Measurements from ENCODE around the gene CDK14.
A peak's percentile ranks its signal among the peaks of the same experiment; 100 is the strongest.

Gene CDK14

DNA sequence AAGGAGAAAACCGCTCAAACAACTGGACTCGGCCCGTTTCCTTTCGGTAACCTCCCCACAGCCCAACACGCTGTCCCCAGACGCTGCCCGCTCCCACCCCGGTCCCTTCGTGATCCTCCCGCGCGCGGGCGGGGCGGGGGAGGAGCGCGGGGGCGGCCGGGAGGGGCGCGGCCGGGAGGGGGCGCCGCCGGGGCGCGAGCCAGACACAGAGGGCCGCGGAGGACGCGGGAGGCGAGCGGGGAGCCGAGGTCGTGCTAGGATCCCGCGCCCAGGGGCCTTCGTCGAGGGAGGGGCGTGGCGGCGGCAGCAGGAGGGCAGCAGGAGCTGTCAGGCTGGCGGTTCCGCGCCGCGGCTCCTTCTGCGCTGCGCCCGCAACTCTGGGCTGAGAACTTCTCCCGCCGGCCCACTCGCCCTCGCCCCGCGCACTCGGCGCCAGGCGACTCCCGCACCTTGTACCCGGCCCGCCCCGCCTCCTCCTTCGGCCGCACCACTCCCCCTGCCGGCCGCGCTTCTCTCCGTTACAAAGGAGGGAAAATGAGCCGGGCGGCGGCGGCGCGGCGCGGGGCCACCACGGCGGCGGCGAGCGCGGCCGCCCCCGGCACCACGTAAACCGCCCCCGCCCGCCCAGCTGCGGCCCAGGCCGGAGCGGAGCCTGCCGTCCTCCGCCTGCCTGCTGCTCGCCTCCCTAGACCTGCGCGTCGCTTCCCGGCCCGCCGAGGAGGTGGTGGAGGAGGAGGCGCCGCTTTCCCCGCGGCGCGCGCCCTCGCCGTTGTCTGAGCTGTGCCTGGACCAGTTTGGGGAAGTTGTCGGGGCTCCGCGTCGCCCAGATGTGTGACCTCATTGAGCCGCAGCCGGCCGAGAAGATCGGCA lies at the start of gene CDK14:
Gene CDK14, plus strand, starts transcription at position 521 of the 870 bp plus-strand sequence. Its CDS starts 307 bp downstream, at position 828.
- intact Hi-C loops (cut with DNase I): loop anchor here (10.0 kb wide), 1 partner anchor 251 kb away; the partner anchor contains the start of gene GTPBP10
- peak; percentile 60 to 94 (median 70) for DNase-seq

- intact Hi-C loops (cut with DNase I): no loop called here
These were observed 45.1 kb upstream of the CDK14 start for GRCh38 chr7:90551036-90551435.

DNA sequence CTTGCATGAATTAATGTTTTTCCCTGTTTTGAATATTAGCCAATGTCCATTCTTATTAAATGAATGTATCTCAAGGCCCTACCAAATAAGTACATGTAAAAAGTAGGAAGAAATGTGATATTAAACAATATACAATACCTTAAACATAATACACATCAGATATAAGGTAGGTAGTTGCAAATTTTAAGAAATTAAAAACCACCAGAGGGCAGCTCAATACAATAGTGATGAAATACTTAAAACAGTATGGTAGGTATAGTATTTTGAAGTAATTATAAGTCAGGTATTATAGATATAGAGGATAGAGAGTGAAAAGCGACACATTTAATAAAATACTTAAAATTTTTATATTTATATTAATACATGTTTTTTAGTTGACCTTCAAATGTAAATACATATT lies 43.6 kb upstream of the CDK14 start:
- intact Hi-C loops (cut with DNase I): no loop called here
- no peak for DNase-seq

More at GRCh38 chr7:90551036-90551435, 45.1 kb upstream of the CDK14 start:
- DNase-seq: no peak

- intact Hi-C loops (cut with DNase I): no loop called here
- DNase-seq: no peak
These were observed 35.4 kb upstream of the CDK14 start for GRCh38 chr7:90560730-90561129.

DNA sequence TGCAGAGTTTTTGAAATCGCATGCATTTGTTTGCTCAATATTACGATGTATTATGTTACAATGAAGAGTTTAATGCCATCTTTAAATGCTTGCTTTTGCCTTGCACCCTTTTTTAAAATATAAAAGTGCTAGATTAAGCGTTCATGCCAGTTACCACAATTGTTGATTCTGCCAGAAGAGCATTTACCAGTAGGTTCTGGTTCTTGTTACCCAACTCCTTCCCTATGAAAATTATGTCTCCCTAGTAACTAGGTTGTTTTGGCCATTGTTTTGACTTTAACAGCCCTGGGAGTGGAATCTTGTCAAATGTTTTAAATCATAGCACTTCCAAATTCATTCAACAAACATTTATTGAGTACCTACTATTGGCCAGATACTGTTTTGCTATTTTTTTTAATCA lies 32.8 kb upstream of the CDK14 start:
- intact Hi-C loops (cut with DNase I): no loop called here

DNA sequence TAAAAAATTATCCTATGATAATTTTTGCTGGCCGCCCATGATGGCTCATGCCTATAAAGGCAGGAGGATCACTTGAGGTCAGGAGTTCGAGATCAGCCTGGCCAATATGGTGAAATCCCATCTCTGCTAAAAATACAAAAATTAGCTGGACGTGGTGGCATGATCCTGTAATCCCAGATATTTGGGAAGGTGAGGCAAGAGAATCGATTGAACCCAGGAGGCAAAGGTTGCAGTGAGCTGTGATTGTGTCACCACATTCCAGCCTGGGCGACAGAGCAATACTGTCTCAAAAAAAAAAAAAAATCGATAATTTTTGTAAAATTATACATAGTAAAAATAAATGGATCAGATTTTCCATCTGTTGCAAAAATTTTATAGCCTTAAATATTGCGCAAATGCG lies 31.7 kb upstream of the CDK14 start:
- no peak for DNase-seq
- intact Hi-C loops (cut with DNase I): no loop called here

More for the DNA sequence above, 32.8 kb upstream of the CDK14 start:
- DNase-seq: no peak

- intact Hi-C loops (cut with DNase I): no loop called here
- no peak for DNase-seq
These were observed 27.9 kb upstream of the CDK14 start for GRCh38 chr7:90568213-90568612.

- DNase-seq: no peak
These were observed 26.8 kb upstream of the CDK14 start for GRCh38 chr7:90569368-90569767.

GRCh38 chr7:90570373-90570959 lies 25.7 kb upstream of the CDK14 start:
- no peak for DNase-seq
- intact Hi-C loops (cut with DNase I): no loop called here

More at GRCh38 chr7:90569368-90569767, 26.8 kb upstream of the CDK14 start:
- intact Hi-C loops (cut with DNase I): no loop called here

GRCh38 chr7:90574146-90574819 lies 21.8 kb upstream of the CDK14 start:
- DNase-seq: no peak
- intact Hi-C loops (cut with DNase I): no loop called here

DNA sequence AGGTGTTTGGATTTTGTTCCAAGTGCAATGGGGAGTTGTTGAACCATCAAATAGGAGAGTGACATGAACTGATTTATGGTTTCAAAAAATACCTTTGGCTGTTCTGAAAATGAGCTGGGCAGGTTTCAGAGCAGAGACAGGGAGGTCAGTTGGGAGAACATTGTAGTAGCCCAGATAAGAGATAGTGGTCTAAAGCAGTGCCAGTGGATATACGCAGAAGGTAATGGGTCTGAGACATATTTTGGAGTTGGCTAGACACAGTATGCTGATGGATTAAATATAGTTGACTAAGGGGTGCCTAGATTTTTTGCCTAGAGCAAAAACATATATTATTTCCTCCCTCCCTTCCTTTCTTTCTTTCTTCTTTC lies 21.3 kb upstream of the CDK14 start:
- no peak for DNase-seq

GRCh38 chr7:90579181-90579688 lies 16.9 kb upstream of the CDK14 start:
- intact Hi-C loops (cut with DNase I): no loop called here
- no peak for DNase-seq

More for the DNA sequence above, 21.3 kb upstream of the CDK14 start:
- intact Hi-C loops (cut with DNase I): no loop called here

- DNase-seq: no peak
- intact Hi-C loops (cut with DNase I): no loop called here
These were observed 16.1 kb upstream of the CDK14 start for GRCh38 chr7:90580051-90580450.

GRCh38 chr7:90582164-90582563 lies 14.0 kb upstream of the CDK14 start:
- intact Hi-C loops (cut with DNase I): no loop called here
- DNase-seq: no peak

- DNase-seq: no peak
- intact Hi-C loops (cut with DNase I): no loop called here
These were observed 11.7 kb upstream of the CDK14 start for GRCh38 chr7:90584378-90584777.

DNA sequence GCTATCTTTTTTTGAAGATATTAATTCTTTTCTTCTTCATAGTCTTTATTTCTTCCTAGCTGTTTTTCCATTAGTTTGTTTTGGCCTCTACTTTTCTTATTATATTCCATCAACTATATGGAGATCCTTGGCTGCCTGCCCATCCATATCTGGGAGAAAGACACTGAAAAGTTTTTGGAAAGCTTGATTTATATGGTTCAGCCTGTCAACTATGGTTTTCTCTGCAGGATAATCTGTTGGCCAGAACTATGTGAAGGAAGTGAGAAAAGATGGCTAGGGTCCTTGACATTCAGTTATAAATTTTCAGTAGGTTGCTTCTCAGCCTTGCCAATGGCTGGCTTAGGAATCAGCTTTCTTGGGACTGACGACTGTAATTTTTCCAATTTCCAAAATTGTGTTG lies 10.0 kb upstream of the CDK14 start:
- intact Hi-C loops (cut with DNase I): no loop called here
- no peak for DNase-seq

DNA sequence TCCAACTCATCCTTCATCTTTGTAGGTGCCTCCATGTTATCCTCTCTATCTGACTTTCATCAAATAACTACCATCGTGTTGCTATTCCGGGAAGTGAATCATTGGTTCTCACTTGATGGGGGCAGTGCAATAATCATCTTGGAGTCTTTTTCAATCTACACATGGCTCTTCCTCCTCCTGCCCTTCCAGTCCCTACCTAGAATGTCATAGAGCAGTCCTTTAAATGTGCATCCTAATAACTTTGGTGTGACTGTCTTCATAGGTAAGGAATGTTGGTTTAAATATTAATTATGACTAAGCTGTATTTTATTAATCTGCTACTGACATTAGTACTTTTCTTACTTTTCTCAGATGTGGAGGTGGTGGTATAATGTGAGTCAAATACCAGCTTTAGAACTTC lies 8.4 kb upstream of the CDK14 start:
- DNase-seq: no peak
- intact Hi-C loops (cut with DNase I): no loop called here

- DNase-seq: no peak
- intact Hi-C loops (cut with DNase I): loop anchor here (10.0 kb wide), 1 partner anchor 247 kb away; the partner anchor contains the start of gene GTPBP10
These were observed 4.1 kb upstream of the CDK14 start for GRCh38 chr7:90592033-90592432.

- intact Hi-C loops (cut with DNase I): loop anchor here (10.0 kb wide), 1 partner anchor 248 kb away; the partner anchor contains the start of gene GTPBP10
- DNase-seq: no peak
These were observed 2.9 kb upstream of the CDK14 start for GRCh38 chr7:90593205-90593604.

- intact Hi-C loops (cut with DNase I): loop anchor here (10.0 kb wide), 1 partner anchor 250 kb away; the partner anchor contains the start of gene GTPBP10
- no peak for DNase-seq
These were observed 1.3 kb upstream of the CDK14 start for GRCh38 chr7:90594751-90595317.
